GM19239 (cell line): ENCODE results near the gene BTBD16.

Source experiments
- DNase-seq: peaks from one replicate; pipeline ENCODE4 v3.0.0; 2011; ENCODE audit warnings: low spot score; ENCODE audit not compliant: insufficient read length
- FAIRE-seq: peaks from 2 replicates; lab custom pipeline; 2011; peaks lifted over from hg19 to GRCh38; lab: Jason Lieb, UNC

Gene BTBD16

DNA sequence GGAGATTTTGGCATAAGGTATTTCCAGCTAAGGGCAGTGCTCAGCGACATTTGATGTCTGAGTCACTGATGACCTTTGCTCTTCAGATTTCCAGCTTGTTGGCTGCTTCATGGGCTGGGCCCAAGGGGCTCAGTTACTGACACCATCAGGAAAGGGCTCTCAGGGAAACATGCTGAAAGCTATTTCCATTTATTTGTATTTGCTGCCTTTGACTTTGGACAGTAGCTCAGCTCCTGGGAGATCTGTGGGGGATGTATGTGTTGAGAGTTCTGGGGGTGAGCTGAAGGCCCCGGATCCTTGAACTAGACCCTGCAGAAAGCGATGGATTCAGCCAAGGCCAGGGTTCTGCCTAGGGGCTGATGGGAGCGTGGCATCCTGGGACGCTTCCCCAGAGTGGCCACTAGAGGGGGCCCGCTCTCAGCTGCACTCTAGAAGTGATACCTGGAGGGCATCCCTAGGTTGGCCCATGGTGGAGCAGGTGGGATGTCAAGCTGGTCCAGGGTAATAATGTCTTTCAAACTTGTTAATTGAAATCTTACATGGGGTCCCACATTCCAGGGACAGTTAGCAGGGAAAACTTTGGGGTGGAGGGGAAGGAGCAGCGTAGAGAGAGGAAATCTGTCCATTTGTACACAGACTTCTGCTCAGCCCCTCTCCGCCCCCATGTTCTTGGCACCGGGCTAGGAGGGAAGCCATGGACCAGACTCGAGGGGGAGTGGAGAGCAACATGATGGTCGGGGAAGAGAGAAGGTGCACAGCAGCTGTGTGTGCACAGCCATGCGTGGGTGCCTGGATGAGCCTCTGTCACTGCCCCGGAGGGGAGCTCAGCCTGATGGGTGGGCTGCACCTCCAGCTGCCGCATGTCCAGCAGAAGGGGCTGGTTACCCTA, 3.0 kb upstream of the BTBD16 start:
- peak; percentile 90 for FAIRE-seq
- peak; percentile 65 for DNase-seq

DNA sequence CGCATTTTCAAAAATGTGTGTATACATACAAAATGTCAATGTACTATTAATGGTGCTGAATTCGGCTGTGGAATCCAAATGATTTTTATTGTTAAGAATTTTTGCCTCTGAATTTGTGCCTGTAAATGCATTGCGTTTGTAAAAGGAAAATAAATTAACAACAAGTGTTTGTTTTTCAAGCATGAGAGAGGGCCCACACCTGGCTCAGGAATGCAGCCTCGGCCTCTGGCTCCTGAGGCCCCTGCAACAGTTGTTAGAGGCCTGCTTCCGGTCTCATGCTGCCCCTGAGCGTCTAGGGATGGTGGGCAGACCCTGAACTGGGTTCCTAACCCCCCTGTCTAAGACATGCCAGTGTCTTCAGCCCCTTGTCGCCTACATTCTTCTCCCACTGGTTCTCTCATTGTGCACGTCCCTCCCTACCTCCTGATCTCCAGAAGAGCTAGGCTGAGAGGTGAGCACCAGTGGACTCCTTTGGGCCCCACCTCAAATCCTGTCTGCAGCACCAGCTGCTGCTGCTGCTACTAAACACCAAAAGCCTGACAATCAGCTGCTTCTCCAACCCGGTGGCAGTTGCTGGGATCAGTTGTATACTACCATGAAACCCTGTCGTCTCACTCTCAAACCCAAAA, 1.9 kb upstream of the BTBD16 start:
- DNase-seq = no peak
- FAIRE-seq = no peak

- FAIRE-seq = no peak
Observed at GRCh38 chr10:122273966-122274545, 3.0 kb downstream of the BTBD16 start.

DNA sequence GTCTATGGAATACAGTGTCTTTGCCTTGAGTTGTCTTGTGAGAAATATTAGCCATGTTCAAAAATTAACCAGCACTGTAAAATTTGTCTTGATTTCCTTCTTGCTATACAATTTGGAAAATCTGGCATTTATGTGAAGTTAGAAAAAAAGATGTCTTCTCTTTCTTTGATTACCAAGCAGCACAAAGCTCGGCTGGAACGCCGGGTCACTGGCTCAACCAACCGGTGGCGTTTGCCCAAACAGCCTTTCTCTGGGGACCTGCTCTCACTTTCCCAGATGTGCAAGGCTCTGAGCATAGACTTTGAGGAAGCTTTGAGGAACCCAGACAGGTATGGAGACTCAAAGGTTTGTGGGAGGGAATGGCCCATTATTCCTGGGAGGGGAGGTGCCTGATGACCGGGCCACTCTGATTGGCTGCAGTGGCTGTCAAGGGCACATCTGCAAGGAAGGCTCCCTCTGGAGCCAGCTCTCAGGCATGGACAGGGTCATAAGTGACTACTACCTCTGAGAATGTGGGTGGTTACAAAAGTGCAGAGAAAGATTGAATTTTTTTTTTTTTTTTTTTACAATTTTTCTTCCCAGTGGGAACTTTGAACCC, 5.6 kb downstream of the BTBD16 start:
- no peak for DNase-seq
- no peak for FAIRE-seq

More at GRCh38 chr10:122273966-122274545, 3.0 kb downstream of the BTBD16 start:
- no peak for DNase-seq

- FAIRE-seq (no peak), DNase-seq (no peak)
Observed at GRCh38 chr10:122277526-122278136, 6.5 kb downstream of the BTBD16 start.

DNA sequence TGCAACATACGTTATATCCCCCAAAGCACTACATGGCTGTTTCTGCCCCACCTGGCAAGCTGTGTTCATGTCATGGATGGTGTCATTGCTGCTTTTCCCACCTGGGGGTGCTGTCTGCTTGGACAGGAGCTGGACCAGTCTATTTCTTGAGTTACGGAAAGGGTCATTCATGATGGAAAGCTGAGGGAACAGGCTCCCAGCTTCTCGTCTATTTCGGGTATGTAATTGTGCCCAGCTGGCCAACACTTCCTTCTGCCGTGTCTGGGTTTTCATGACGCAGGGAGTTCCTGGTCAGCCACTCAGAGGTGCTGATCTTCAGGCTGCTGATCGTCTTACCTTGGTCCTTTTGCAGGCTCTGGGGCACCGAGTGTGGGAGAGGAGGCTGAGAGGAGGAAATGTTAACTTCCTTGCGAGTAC, 8.6 kb downstream of the BTBD16 start:
- DNase-seq (no peak), FAIRE-seq (no peak)

DNA sequence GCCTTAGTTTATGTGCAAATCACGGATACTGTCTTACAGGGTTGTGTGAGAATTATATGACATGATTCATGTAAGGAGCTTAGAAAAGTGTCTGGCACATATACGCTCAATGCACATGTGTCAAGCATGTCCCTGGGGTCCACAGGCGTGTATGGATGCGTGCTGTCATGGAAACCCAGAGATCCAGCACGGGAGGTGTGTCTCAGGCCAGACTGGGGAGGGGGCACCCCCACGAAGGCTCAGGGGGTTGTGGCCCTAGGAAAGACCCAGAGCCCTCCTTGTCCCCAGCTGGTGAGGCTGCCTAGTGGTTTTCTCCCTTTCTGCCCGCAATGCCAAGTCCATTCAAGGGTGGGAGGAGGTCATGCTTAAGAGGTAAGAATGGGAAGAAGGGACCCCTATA, 9.1 kb downstream of the BTBD16 start:
- FAIRE-seq = no peak
- no peak for DNase-seq

GRCh38 chr10:122281018-122281626, 10.0 kb downstream of the BTBD16 start:
- FAIRE-seq = no peak
- DNase-seq = no peak

- no peak for DNase-seq
- no peak for FAIRE-seq
Observed at GRCh38 chr10:122281751-122282150, 10.7 kb downstream of the BTBD16 start.

DNA sequence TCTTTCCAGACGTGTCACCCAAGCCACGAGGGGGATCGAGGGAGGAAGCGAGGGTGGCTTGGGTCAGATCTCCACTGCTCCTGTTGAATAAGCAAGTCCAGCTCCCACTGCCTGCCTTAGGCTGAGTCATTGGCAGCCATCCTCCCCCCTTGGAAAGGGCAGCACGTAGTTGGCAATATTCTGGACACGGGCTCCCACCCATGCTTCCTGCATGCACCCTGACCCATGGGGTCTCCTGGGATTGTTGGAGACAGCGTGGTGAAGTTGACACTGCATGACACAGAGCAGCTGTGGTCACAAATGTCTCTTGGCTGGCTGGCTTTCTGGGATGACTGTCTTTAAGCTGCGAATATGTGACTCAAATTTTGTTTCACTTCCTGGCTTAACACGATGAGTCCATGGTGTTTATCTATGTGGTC, 11.2 kb downstream of the BTBD16 start:
- FAIRE-seq (no peak), DNase-seq (no peak)

GRCh38 chr10:122282909-122283308, 11.8 kb downstream of the BTBD16 start:
- no peak for DNase-seq
- FAIRE-seq = no peak

DNA sequence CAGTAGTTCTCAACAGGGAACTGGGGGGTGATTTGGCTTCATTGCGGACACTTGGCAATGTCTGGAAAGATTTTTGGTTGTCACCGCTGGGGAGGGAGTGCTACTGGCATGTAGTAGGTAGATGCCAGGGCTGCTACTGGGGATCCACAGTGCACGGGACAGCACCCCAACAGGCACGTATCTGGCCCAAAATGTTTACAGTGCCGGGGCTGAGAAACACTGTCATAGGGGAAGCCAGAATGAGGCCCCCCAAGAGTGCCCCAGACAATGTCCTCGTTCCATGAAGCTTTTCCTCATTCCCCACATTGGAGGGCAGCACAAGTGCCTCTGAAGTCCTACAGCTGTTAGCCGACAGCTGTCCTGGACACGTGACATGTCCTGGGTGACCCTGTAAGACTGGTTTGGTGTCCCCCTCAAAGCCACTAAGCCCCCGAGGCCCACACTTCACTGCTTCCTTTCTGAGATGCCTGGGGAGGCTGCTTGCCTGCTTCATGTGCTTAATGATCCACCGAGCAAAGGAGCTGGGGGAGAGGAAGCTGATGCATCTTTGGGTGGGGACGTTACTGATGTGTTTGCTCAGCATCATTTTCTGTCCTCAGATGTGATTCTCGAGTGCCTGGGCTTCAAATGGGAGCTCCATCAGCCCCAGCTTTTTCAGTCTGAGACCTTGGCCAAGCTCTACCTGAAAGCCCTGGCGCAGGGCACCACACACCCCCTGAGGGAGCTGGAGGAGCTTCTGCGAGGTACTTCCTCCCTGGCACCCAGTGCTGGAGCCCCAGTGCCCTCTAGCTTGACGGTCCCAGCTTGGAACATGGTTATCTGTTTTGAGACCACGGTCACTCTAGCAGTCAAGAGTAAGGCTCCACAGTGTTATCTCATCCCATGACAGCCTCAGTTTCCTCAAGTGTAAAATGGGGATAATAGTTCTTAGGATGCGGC, 14.7 kb downstream of the BTBD16 start:
- DNase-seq = no peak
- FAIRE-seq = no peak

DNA sequence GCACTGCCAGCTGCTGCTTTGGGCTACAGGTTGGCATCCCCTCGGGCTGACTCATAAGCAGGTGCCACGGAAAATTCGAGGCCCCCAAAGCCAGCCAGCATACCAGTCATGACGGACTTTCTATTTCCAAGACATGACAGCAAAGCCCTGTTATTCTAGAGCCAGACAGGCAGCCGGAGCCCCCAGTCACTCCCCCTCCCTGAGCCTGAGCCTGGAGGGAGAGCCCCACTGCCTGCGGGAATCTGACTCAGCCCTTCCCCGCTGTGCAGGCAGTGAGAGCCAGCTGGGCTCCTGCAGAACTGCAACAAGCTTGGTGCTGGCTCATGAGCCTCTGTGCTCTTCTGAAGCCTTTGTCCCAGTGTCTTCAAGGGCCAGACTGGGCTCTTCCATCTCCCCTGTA, 15.8 kb downstream of the BTBD16 start:
- FAIRE-seq = no peak
- DNase-seq = no peak

- DNase-seq (no peak), FAIRE-seq (no peak)
Observed at GRCh38 chr10:122287570-122287969, 16.5 kb downstream of the BTBD16 start.

DNA sequence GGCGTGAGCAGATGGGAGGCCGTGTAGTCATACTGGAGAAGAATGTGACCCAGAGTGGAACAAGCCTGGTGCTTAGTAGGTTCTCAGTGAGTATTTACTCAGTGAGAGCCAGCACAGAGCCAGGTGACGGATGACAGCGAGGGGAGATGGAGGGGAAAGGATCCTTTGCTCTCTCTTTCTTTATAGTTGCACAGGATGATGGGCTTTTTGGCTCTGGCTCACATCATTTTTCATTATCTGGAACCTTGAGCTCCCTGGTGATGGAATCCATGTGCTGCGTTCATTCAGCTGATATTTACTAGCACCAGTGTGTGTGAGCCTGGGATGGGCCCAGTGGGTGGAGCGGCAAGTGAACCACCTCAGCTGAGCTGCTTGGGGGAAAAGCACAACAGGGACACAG, 17.2 kb downstream of the BTBD16 start:
- FAIRE-seq = no peak
- DNase-seq = no peak

DNA sequence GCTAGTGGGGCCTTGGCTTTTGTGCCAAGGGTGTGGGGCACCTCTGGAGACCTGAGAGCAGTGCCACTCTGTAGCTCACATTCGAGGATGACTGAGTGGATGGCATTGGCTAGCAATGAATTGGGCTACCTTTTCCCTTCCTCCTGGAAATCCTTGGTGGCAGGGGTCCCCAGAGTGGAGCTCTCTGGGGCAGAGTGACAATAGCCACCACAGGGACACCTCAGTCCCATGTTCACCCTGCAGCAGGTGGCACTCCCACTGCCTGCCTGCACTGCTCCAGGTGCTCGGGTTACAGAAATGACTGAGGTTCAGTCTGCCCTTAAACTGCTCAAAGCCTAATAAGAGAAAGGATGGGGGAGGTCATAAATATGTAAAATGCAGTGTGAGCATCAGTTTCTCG, 17.8 kb downstream of the BTBD16 start:
- FAIRE-seq = no peak

DNA sequence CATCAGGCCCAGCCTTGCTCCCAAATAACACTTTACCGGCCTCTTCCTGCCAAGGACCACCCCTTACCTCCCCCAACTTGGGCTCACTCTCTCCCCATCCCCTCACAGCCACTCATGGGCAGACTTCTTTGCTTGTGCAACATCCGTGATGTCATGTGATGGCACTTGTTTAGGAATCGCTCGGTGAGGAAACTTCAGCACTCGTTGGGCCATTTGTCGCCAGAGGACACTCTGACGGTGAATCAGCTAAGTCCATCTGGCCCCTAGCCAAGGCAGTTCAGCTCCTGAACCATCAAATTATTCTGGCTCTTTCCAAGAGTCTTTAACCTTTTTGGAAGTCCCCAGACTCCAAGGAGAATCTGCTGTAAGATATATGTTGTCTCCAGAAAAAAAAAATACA, 19.2 kb downstream of the BTBD16 start:
- FAIRE-seq = no peak
- no peak for DNase-seq

More for the DNA sequence above, 17.8 kb downstream of the BTBD16 start:
- DNase-seq = no peak

- FAIRE-seq = no peak
Observed at GRCh38 chr10:122290833-122291532, 19.9 kb downstream of the BTBD16 start.

More at GRCh38 chr10:122290833-122291532, 19.9 kb downstream of the BTBD16 start:
- no peak for DNase-seq
